ENCODE results near the gene GREB1L. TPM values are rescaled to one million over a fixed set of nuclear protein-coding genes. Genes with fewer than 3 reads are reported as not detected.

The GREB1L gene
- polyA plus RNA-seq, 1 donor: 4.0 TPM

- no peak for DNase-seq
Measured at GRCh38 chr18:21484851-21485636, 243.0 kb downstream of the GREB1L start.

GRCh38 chr18:21486905-21487437 lies 244.9 kb downstream of the GREB1L start:
- DNase-seq: no peak

- DNase-seq: peak; percentile 50
Measured at GRCh38 chr18:21489119-21489750, 247.2 kb downstream of the GREB1L start.

DNA sequence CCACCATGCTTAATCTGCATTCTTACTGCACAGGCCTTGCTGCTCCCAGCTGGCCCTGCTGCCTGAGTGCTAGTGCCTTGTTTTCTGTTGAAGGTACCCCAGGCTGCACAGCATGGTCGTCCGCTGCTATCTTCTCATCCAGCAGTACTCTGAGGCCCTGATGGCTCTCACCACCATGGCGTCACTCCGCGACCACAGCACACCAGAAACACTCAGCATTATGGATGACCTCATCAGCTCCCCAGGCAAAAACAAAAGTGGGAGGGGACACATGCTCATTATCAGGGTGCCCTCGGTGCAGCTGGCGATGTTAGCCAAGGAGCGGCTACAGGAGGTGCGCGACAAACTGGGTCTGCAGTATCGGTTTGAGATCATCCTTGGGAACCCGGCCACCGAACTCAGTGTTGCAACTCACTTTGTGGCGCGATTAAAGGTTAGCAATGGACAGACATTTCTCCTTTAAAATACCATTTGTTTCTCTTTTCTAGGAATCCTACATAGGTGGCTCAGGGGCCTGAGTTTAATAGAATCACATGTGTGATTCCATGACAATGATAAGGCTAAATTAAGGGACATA lies 248.0 kb downstream of the GREB1L start:
- DNase-seq: no peak

GRCh38 chr18:21490748-21491147 lies 248.7 kb downstream of the GREB1L start:
- DNase-seq: no peak

DNA sequence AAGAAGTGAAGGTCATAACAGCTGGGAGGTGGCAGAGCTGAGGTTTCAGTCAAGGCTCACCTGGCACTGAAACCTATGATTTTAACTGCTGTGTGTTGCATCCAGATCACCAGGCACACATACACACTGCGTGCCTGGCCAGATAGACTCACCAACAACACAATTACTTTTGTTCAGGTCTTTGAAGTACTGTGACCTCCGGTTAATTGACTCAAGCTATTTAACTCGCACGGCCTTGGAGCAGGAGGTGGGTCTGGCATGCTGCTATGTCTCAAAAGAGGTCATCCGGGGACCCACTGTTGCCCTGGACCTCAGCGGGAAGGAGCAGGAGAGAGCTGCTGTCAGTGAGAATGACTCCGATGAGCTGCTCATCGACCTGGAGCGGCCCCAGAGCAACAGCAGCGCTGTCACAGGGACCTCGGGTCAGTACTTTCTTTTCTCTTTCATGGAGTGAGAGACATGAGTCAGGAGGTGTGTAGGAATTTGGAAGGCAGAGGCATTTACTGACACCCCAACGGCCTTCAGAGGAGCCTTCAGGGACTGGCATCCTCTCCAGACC lies 254.3 kb downstream of the GREB1L start:
- DNase-seq: no peak

DNA sequence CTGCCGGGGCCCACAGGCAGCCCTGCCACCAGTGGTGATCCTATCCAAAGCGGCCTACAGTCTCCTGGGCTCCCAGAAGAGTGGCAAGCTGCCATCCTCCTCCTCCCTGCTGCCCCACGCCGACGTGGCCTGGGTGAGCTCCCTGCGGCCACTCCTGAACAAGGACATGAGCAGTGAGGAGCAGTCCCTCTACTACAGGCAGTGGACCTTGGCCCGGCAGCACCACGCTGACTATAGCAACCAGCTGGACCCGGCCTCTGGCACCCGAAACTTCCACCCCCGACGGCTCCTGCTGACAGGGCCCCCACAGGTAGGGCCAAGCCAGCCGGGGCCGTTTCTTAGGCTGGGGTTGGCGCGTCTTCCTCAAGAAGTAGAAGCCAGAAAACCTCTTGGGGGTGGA lies 258.0 kb downstream of the GREB1L start:
- DNase-seq: no peak

DNA sequence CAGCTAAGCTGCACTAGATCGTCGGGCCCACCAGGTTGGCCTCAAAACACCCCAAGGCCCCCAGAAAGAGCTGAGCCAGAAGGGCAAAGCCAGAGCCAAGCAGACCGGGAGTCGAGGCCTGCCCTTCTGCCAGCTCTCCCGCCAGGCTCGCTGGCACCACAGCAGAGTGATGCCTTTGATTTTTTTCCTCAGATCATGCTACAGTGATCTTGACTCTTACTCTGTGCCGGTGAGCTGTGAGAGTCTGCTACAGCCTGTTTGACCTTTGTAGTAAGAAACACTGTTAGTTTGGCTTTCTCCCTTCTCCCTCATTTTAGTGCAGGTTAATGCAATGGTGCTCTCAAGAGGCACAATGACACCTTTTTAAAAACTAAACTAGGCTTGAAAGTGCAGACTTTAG lies 260.6 kb downstream of the GREB1L start:
- DNase-seq: no peak

DNA sequence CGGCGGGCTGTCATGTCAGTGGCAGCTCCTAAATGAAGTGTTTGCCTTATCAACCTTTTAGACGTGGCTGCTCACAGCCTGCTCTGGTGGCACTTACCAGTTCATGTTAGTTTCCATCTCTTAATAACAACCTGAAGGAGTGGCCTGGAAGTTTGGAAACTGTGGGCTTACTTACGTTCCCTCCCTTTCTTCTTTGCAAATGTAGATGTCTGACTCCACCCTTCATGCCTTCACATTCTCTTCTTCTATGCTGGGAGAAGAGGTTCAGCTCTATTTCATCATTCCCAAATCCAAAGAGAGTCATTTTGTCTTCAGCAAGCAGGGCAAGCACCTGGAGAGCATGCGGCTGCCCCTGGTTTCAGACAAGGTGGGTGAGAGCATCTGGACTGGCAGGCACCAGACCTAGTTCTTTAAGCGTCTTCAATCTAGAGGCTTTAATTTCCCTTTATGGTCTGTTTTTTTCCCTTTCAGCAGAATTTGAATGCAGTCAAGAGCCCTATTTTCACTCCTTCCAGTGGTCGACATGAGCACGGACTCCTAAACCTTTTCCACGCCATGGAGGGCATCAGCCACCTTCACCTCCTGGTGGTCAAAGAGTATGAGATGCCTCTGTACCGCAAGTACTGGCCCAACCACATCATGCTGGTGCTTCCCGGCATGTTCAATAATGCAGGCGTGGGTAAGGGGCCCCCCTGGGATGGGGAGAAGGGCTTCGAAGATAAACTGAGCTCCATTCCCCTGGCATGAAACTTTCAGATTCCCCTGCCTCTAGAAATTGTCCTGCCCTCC lies 266.1 kb downstream of the GREB1L start:
- DNase-seq: no peak

DNA sequence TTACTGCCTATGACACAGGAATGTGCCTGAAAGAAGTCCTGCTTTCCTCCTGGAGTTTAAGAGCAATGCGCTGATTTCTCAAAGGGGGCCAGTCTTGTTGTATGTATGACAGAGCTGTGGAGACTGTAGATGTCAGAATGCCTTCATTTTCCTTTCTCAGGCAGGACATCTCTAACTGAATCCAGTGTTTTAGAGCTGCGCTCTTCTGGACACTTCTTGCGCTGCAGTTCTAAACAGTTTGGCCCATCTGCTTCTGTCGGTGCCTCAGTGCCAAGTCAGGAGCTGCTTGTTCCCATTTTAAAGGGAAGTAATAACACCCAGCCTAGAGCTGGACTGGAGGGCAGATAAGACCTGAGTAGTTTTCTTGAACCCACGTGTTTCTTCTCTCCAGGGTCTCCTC lies 267.0 kb downstream of the GREB1L start:
- DNase-seq: no peak

- no peak for DNase-seq
Measured at GRCh38 chr18:21513292-21513691, 271.3 kb downstream of the GREB1L start.

DNA sequence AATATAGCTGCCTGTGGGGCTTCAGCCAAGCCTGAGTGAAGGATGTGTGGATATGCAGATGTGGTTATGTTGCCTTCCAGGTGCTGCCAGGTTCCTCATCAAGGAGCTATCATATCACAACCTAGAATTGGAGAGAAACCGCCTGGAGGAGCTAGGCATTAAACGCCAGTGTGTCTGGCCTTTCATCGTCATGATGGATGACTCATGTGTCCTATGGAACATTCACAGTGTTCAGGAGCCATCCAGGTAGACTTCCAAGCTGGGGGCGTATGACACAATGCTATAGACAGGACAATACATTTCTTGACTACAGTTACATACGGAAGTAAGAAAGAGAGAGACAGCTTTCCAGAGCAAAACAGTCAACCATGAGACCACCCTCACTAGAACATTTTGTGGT lies 271.7 kb downstream of the GREB1L start:
- no peak for DNase-seq

- DNase-seq: no peak
Measured at GRCh38 chr18:21522530-21522929, 280.5 kb downstream of the GREB1L start.

DNA sequence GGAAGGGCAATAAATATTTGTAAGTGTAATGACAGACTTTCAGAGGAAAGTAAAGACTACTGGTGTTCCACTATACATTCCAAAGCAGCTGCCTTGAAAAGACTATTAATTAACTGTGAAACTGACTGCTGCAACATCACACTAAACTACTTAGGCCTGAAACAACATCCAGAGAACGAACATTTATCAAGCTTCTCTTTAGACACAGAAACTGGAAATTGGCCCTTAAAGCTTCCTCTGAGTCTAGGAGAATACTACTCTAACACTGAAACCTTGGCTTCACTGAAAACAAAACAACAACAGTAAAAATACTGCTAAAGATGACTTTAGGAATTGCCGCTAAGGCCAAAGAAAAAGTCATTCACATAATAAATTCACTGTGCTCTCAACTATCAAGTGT lies 283.9 kb downstream of the GREB1L start:
- peak; percentile 27 for DNase-seq

- DNase-seq: no peak
Measured at GRCh38 chr18:21526463-21526862, 284.4 kb downstream of the GREB1L start.

GRCh38 chr18:21534327-21534726 lies 292.3 kb downstream of the GREB1L start:
- no peak for DNase-seq

DNA sequence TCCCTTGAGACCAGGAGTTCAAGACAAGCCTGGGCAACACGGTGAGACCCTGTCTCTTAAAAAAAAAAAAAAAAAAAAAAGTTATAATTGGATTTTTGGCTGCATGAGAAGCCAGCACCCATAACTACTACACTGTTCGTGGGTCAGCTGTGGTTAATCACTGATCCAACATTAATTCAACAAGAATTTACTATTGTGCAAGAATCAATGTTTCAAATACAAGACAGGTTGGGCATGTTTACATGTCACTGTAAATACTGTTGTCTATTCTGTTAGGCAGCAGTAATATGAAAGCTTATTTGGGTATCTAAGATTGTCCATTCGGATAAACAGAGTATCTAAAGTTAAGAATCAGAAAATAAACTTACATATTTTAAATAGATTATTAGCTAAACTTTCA lies 296.2 kb downstream of the GREB1L start:
- DNase-seq: no peak

DNA sequence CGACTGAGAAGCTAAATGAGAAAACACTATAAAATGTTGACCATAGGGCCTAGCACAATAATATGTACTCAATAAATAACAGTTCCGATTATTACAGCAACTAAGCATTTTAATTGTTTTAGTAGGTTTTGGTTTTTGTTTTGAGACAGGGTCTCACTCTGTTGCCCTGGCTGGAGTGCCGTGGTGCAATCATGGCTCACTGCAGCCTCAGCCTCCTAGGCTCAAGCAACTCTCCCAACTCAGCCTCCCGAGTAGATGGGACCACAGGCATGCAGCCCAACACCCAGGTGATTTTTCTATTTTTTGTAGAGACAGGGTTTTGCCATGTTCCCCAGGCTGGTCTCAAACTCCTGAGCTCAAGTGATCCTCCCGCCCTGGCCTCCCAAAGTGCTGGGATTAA lies 304.4 kb downstream of the GREB1L start:
- no peak for DNase-seq

GRCh38 chr18:21548647-21549046 lies 306.6 kb downstream of the GREB1L start:
- no peak for DNase-seq

- no peak for DNase-seq
Measured at GRCh38 chr18:21550510-21550970, 308.5 kb downstream of the GREB1L start.

DNA sequence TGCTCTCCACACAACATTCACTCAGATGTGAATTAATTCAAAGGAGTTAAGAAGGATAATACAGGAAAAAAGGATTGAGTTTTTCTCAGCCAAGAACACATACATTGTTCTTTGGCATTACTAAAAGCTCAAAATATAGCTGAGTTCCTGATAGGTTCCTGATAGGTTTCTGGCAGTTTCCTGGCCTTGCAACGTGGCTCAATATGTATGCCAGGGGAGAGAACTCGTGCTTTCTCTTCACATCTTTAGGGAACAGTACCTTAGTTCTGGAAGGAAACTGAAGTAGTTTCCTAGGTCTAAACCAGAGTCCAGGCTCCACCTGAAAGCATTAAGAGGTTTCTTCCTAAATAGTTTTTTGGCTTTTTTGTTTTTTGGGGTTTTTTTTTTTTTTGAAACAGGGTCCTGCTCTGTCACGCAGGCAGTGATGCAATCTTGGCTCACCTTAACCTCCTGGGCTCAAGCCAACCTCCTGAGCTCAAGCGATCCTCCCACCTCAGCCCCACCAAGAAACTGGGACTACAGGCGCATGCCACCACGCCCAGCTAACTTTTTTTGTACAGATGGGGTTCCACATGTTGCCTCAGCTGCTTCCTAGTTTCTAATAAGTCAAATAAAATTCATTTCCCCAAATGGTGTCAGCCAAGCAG lies 315.7 kb downstream of the GREB1L start:
- no peak for DNase-seq
